ENCODE data around the gene CHMP2A. TPM values are rescaled to one million over a fixed set of nuclear protein-coding genes. Genes with fewer than 3 reads are reported as not detected.
A peak's percentile ranks its signal among the peaks of the same experiment; 100 is the strongest.

CHMP2A gene
- total RNA-seq, 1 donor from 2014 or later = 154 TPM

DNA sequence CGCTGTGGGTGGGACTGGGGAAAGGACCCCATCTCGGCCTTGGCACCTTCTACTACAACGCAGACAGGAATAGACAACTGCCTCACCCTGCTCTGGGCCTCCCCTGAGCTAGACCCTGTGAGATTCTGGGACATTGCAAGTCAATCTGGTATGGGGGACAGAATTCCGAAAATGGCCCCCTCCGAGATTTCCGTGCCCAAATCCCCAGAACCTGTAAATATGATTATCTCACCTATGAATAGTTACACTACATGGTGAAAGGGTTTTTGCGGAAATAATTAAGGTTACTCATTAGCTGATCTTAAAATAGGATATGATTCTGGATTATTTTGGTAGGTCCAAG is 34.7 kb downstream of the CHMP2A start:
- Histone ChIP-seq H3K4me3 (peak overlapping the region; percentile 87 to 90), H3K27ac (peak overlapping the region; percentile 94 to 96), H3K27me3 (no peaks in the 10 kb centered on the region), H3K4me1 (peaks cover 20 to 28% of the 10 kb centered on the region in 2 donors), H3K9me3 (no peaks in the 10 kb centered on the region), H3K36me3 (peaks cover 20 to 23% of the 10 kb centered on the region in 2 donors)
- no peak for DNase-seq (ENCODE audit: low spot score in 2 of 2)
- intact Hi-C loops (cut with DNase I) = no loop called here
- TF ChIP-seq, protein P1, sequence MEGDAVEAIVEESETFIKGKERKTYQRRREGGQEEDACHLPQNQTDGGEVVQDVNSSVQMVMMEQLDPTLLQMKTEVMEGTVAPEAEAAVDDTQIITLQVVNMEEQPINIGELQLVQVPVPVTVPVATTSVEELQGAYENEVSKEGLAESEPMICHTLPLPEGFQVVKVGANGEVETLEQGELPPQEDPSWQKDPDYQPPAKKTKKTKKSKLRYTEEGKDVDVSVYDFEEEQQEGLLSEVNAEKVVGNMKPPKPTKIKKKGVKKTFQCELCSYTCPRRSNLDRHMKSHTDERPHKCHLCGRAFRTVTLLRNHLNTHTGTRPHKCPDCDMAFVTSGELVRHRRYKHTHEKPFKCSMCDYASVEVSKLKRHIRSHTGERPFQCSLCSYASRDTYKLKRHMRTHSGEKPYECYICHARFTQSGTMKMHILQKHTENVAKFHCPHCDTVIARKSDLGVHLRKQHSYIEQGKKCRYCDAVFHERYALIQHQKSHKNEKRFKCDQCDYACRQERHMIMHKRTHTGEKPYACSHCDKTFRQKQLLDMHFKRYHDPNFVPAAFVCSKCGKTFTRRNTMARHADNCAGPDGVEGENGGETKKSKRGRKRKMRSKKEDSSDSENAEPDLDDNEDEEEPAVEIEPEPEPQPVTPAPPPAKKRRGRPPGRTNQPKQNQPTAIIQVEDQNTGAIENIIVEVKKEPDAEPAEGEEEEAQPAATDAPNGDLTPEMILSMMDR (IDR thresholded peaks at IDR 0.05) = peak in 1 of 3 experiments; percentile 15

DNA sequence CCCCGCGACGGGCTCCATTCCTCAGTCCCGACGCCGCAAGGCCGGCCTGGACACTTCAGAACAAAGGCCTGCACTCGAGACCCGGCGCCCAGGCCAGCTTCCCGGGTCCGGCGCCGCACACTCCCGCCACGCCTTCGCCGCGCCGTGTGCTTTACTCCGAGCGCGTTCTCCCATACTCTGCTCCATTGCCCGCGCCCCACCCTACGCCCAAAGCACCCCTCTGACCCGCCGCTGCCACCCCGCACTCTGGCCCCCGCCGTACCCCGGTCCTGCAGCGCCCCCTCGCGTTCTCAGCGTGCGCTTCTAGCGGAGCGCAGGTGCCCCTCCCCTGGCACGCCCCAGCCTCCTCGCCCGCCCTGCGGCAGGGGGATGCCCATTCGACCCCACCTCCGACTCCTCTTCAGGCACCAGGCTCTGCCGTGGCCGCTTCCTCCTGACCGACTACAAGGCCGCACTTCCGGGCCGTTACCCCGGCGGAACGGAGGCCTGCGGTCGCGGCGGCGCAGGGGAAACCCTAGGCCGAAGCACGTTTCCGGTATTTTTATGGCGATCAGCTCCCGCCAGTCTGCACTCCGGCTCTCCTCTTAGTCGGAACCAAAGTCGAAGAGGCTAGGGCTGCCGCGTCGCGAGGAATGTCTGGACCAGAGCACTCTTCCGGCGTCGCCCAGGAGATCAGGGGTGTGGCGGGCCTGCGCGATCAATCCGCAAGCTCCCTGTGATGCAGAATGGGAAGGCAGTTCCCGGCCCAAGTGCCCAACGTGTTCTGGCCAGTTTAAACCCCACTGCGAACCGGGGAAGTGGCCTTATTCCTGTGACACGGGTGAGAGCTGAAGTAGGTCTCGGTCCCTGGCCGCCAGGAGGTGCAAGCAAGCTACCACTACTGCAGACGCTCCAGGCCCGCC is 35.3 kb downstream of the CHMP2A start, which contains the start of gene ZBTB45:
TSS of gene ZBTB45 (minus strand) at position 456 of the 902 bp plus-strand sequence. CDS start 2,137 bp downstream, outside the sequence.
- no peaks in the 10 kb centered on the region for H3K27me3 ChIP-seq
- peak within 1 kb of the TSS; percentile 87 to 90 for H3K4me3 ChIP-seq
- peaks cover 24% of the 10 kb centered on the region in 2 donors for H3K36me3 ChIP-seq
- TF ChIP-seq, protein P1 (IDR thresholded peaks at IDR 0.05) = peak; percentile 76 to 94 (median 93)
- intact Hi-C loops (cut with DNase I) = loop anchor here (1.0 to 2.0 kb wide), 10 partner anchors 20 to 192 kb away; partner anchors contain the start of genes CHMP2A, RPS5, TRIM28 and ZNF132
- H3K4me1 ChIP-seq = peaks cover 20 to 29% of the 10 kb centered on the region in 2 donors
- H3K27ac ChIP-seq = peak within 1 kb of the TSS; percentile 94 to 96
- peak; percentile 70 to 96 for DNase-seq (ENCODE audit: low spot score in 2 of 2)
- H3K9me3 ChIP-seq = no peaks in the 10 kb centered on the region

DNA sequence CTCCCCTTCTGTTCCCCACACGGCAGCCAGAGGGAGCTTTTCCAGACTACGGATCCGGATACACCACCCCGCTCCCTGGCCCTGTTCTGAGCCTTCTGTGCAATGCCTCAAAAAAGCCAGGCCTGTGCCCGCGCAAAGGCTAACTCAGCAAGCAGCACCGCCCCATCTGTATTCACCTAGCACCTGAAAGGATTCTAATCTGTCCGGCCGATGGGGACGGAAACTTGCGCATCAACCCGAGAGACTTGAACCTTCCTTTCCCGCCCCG is 35.9 kb downstream of the CHMP2A start:
- Histone ChIP-seq H3K9me3 (no peaks in the 10 kb centered on the region), H3K27ac (peak overlapping the region; percentile 94 to 96), H3K27me3 (no peaks in the 10 kb centered on the region), H3K4me3 (peak overlapping the region; percentile 87 to 90), H3K4me1 (peaks cover 20 to 31% of the 10 kb centered on the region in 2 donors), H3K36me3 (peaks cover 24 to 26% of the 10 kb centered on the region in 2 donors)
- peak in 1 of 2 donors; percentile 78 for DNase-seq (ENCODE audit: low spot score in 2 of 2)
- TF ChIP-seq, protein P1 (IDR thresholded peaks at IDR 0.05) = peak in 1 of 3 experiments; percentile 44
- intact Hi-C loops (cut with DNase I) = loop anchor here (1.0 to 2.0 kb wide), 10 partner anchors 20 to 192 kb away; partner anchors contain the start of genes CHMP2A, RPS5, TRIM28 and ZNF132

DNA sequence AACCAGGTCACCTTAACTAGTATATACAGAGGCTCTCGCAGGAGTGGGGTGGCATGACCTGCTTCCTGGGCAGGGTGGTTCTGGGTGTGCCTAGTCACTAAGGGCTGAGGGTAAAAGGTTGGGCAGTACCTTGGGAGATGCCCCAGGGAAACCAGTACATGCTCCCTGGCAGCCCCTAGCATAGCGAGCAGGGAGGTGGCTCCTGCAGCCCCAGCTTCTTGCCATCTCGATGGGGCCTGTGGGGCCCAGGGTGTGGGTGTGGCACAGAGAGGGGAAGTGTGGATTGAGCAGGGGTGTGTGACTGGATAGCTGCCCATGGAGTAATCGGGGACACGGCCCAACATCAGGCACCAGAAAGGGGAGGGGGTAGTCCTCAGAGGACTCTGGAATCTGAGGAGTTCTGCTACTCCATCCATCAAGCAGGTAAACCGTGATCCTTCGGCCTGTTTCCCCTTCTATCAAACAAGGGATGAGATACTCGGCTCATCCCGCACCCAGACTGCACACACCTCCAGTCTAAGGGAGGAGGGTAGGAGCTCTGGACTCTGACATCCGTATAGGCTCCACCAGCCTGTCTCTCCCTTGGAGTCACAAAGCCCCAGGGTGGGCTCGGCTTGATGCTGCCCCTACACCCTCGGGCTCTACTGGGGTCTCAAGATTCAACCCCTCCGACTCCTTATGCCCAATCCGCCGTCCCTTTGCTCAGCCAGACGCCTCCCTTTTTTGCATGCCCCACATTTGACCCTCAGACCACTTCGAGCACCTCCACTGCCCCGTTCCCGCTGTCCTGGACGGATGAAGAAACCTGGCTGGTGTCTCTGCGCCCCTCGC is 36.4 kb downstream of the CHMP2A start:
- Histone ChIP-seq H3K36me3 (peaks cover 24 to 26% of the 10 kb centered on the region in 2 donors), H3K4me3 (peak overlapping the region; percentile 87 to 90), H3K27me3 (no peaks in the 10 kb centered on the region), H3K4me1 (peaks cover 20 to 35% of the 10 kb centered on the region in 2 donors), H3K9me3 (no peaks in the 10 kb centered on the region), H3K27ac (peak overlapping the region; percentile 94 to 96)
- no peak for DNase-seq (ENCODE audit: low spot score in 2 of 2)
- intact Hi-C loops (cut with DNase I) = loop anchor here (1.0 to 2.0 kb wide), 10 partner anchors 19 to 191 kb away; partner anchors contain the start of genes CHMP2A, RPS5, TRIM28 and ZNF132
- TF ChIP-seq, protein P1 (IDR thresholded peaks at IDR 0.05) = peak in 2 of 3 experiments; percentile 45 to 63
